ENCODE results near the gene PAPOLA.

- TF ChIP-seq PHF8 (IDR thresholded peaks at IDR 0.05; ENCODE audit: borderline replicate concordance, low read depth) (no peak), CHD2 (IDR thresholded peaks at IDR 0.05; ENCODE audit: low read length, partially characterized antibody) (no peak), CTCF (IDR thresholded peaks at IDR 0.05) (no peak), REST (IDR thresholded peaks at IDR 0.05) (no peak), SMC3 (IDR thresholded peaks at IDR 0.05) (no peak), EHMT2 (IDR thresholded peaks at IDR 0.05; ENCODE audit: low read depth) (no peak), NR3C1 (IDR thresholded peaks at IDR 0.05) (no peak), HDAC2 (IDR thresholded peaks at IDR 0.05) (no peak), BHLHE40 (IDR thresholded peaks at IDR 0.05; ENCODE audit: low read depth, low read length) (no peak), RFX5 (IDR thresholded peaks at IDR 0.05) (no peak), POLR2A (IDR thresholded peaks at IDR 0.05; ENCODE audit: low read length) (no peak), CEBPB (IDR thresholded peaks at IDR 0.05) (no peak)
Observed at GRCh38 chr14:96584907-96585671, 82.9 kb downstream of the PAPOLA start.
